BJ (cell line): ENCODE measurements around the gene RNF213. TPM values are rescaled to one million over a fixed set of nuclear protein-coding genes. Genes with fewer than 3 reads are reported as not detected.
A peak's percentile ranks its signal among the peaks of the same experiment; 100 is the strongest.

Experiments
- CTCF ChIA-PET: fragments of 350-600 bp; formaldehyde crosslinking; extraction: SDS; loops from one replicate; lab custom pipeline; 2021; ENCODE audit warnings: antibody characterized with exemption, inconsistent platforms; lab: Yijun Ruan, JAX
- POLR2A ChIA-PET: fragments of 300-600 bp; sonication (Branson Sonifier 250); formaldehyde crosslinking; extraction: SDS; loops from one replicate; lab custom pipeline; 2021; ENCODE audit warnings: antibody characterized with exemption; lab: Charles Lee
- DNase-seq: peaks from one replicate; pipeline ENCODE4 v3.0.0-alpha.2; 2011; ENCODE audit warnings: low read depth
- H3K27me3 ChIP-seq: 2 replicates; pipeline ENCODE4 v1.6.0; 2011; ENCODE audit warnings: low read length; ENCODE audit not compliant: control insufficient read depth, insufficient read depth
- H3K36me3 ChIP-seq: 2 replicates; pipeline ENCODE4 v1.5.1; 2011; ENCODE audit warnings: low read length; ENCODE audit not compliant: control insufficient read depth, insufficient read depth
- H3K4me3 ChIP-seq: 2 replicates; pipeline ENCODE4 v1.5.1; 2011; ENCODE audit warnings: low read depth, mild to moderate bottlenecking, control low read depth, low read length
- polyA plus RNA-seq: library from polyadenylated mRNA; depleted of rRNA; stranded (reverse); fragments of >200 nt; gene quantifications from 2 replicates; pipeline ENCODE4 v1.2.3, GENCODE V29; 2011
- TF ChIP-seq, protein P1 (sequence below): IDR thresholded peaks from 2 replicates; pipeline ENCODE4 v1.5.1; 2011; ENCODE audit warnings: low read depth, mild to moderate bottlenecking, control low read depth, inconsistent platforms, low read length, moderate library complexity; ENCODE audit not compliant: insufficient read depth

RNF213 gene
- polyA plus RNA-seq, 1 experiment = 53.1 TPM

DNA sequence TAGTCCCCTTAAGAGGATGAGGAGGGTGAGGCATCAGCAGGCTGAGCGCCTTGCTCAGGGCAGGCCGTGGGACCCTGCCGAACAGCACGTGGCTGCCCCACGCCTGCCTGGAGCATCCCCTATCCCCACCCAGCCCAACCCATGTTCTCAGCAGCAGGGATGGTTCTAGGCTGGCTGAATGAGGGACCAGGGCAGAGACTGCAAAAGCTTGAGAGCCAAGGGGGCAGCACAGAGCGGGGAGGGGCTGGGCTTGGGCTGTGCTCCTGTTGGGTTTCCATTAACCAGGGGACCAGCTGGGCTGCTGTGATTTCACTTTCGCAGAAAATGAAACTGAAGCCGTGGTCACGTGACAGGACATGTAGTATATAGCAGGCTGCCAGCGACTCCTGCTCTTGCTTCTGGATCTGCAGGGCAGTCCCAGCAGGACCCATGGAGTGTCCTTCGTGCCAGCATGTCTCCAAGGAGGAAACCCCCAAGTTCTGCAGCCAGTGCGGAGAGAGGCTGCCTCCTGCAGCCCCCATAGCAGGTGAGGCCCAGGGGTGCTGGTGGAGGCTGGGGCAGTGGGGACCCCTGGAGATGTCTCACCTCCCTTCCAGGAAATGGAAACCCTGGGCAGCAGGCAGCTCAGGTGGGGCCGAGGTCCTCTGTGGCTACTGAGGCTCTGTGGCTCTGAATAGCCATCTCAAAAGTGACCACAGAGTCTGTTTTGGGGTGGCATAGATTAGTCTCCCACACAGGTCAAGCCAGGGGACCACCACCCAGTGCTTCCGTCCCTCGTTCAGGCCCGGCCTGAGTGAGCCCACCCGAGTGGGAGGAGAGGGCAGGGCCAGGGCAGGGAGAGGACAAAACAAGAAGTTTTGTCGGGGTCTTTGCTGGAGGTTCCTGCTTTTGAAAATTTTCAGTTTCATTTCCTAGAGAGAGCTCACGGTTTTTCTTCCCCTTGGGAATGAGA is 2.9 kb downstream of the RNF213 start:
- POLR2A ChIA-PET = no interaction called here
- CTCF ChIA-PET = interaction anchor here (1.3 to 1.6 kb wide), 2 partner anchors 68 to 117 kb away, joined by 3 read pairs; no protein-coding TSS in a partner anchor
- Histone ChIP-seq H3K27me3 (no peaks in the 10 kb centered on the region), H3K36me3 (peaks cover 8% of the 10 kb centered on the region), H3K4me3 (peak overlapping the region; percentile 19; the same call in 1 of the 2 replicates)
- no peak for DNase-seq
- TF ChIP-seq, protein P1, sequence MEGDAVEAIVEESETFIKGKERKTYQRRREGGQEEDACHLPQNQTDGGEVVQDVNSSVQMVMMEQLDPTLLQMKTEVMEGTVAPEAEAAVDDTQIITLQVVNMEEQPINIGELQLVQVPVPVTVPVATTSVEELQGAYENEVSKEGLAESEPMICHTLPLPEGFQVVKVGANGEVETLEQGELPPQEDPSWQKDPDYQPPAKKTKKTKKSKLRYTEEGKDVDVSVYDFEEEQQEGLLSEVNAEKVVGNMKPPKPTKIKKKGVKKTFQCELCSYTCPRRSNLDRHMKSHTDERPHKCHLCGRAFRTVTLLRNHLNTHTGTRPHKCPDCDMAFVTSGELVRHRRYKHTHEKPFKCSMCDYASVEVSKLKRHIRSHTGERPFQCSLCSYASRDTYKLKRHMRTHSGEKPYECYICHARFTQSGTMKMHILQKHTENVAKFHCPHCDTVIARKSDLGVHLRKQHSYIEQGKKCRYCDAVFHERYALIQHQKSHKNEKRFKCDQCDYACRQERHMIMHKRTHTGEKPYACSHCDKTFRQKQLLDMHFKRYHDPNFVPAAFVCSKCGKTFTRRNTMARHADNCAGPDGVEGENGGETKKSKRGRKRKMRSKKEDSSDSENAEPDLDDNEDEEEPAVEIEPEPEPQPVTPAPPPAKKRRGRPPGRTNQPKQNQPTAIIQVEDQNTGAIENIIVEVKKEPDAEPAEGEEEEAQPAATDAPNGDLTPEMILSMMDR = no peak

DNA sequence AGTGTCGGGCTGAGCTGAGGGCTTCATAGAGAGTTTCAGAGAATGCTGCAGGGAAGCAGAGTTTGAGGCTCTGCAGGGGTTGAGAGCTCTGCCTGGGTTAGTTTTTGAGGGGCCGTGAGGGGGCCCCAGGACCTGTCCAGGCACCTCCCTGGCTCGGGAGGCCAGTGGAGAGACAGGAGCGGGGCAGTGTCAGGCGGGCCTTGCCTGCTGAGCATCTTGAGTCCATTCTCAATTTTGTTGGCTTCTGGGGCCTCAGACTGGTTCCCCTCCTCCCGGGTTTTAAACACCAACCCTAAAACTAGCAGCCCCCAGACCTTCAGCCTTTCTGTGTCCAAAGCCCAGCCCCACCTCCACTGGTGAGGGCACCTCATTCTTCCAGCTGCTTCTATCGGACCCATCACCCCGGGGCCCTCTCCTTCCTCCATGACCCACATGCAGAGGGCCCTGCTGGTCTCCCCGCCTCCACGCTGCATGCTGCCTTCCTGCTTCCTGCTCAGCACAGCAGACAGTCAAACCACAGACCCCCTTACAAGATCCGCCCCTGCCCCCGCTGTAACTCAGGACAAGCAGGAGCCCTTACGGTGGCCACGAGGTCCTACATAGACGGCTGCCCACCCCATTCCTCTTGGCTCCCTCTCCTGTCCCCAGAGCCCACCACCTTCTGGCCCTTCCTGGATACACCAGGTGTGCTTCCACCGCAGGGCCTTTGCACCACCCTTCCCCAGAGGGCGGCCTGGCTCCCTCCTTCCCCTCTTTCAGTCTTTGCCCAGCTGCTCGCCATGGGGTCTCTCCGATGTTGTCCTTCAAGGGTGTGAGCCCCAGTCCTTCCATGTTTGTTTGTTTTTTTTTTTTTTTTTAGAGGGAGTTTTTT is 3.8 kb downstream of the RNF213 start:
- CTCF ChIA-PET = interaction anchor here (1.3 kb wide), 1 partner anchor 69 kb away, joined by 3 read pairs; no protein-coding TSS in a partner anchor
- Histone ChIP-seq H3K4me3 (no peak overlapping the region), H3K36me3 (peaks cover 13% of the 10 kb centered on the region), H3K27me3 (no peaks in the 10 kb centered on the region)
- TF ChIP-seq, protein P1 = no peak
- no peak for DNase-seq
- POLR2A ChIA-PET = interaction anchor here (0.6 kb wide), 1 partner anchor 92 kb away, joined by 6 read pairs; no protein-coding TSS in a partner anchor

DNA sequence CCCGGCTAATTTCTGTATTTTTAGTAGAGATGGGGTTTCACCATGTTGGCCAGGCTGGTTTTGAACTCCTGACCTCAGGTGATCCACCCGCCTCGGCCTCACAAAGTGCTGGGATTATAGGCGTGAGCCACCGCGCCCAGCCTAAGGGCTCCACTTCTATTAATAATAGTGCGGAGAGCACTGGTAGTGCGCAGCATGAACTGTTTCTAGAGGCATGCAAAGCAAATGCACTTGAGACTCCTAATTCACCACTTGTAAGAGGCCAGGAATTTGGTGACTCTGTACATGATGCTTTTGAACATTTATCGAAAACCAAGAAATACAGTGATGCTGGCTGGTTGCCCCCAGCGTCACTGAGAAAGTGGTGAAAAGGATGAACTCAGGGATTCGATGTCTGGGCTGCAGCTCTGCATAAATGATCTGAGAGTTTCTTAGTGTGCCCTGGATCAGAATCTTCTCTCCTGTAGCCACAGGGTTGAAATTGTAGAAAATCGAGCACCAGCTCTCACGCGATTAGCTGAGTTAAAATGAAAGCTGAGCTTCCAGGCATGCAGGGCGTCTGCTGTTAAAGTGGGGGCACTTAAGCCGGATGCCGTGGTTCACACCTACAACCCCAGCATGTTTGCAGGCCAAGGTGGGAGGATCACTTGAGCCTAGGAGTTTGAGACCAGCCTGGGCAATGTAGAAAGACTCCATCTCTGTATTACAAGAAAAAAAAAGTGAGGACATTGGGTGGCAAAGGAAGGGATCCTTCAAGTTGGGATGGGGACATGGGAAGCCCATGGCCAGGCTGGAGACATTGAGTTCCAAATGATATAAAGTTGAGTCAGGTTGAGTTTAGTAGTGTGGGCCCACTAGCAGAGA is 4.8 kb downstream of the RNF213 start:
- no peak for DNase-seq
- Histone ChIP-seq H3K36me3 (peaks cover 13% of the 10 kb centered on the region), H3K27me3 (no peaks in the 10 kb centered on the region), H3K4me3 (no peak overlapping the region)
- POLR2A ChIA-PET = interaction anchor here (0.6 kb wide), 1 partner anchor 91 kb away, joined by 6 read pairs; no protein-coding TSS in a partner anchor
- TF ChIP-seq, protein P1 = no peak
- CTCF ChIA-PET = no interaction called here

DNA sequence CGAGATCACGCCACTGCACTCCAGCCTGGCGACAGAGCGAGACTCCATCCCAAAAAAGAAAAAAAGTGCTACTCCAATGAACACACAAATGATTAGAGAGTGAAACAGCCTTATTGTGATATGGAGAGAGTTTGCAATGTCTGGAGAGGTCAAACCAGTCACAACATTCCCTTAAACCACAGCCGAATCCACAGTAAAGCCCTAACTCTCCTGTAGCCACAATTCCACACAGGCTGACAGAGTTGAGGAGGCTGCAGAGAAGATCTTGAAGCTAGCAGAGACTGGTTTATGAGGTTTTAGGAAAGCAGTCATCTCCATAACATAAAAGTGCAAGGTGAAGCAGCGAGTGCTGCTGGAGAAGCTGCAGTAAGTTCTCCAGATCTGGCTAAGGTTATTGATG is 6.7 kb downstream of the RNF213 start:
- CTCF ChIA-PET = no interaction called here
- no peak overlapping the region for H3K4me3 ChIP-seq

More for the DNA sequence above, 6.7 kb downstream of the RNF213 start:
- TF ChIP-seq, protein P1 = no peak
- peaks cover 13% of the 10 kb centered on the region for H3K36me3 ChIP-seq
- no peak for DNase-seq
- H3K27me3 ChIP-seq = no peaks in the 10 kb centered on the region
- POLR2A ChIA-PET = interaction anchor here (0.6 kb wide), 1 partner anchor 237 kb away, joined by 5 read pairs; no protein-coding TSS in a partner anchor
